Pancreas (tissue), 10 donors: ENCODE data around the gene EPM2AIP1. TPM values are rescaled to one million over a fixed set of nuclear protein-coding genes. Genes with fewer than 3 reads are reported as not detected.

Source experiments
- ATAC-seq, 4 donors: fragments of 200-7000 bp; cut with Tn5 transposase; one replicate each; pipeline versions ENCODE4 v1.8.0 to v1.9.1; 2020; ENCODE audit warnings: mild to moderate bottlenecking in 4 of 4, moderate library complexity in 4 of 4
- DNase-seq, 6 donors: peaks; one replicate each; pipeline ENCODE4 v3.0.0-alpha.2; 2020
- FAIRE-seq: peaks from 2 replicates; lab custom pipeline; 2012; peaks lifted over from hg19 to GRCh38; lab: Jason Lieb, UNC
- H3K27ac ChIP-seq, 4 donors: fragments of 200-600 bp; sonication (generic); 1 replicate in 3 of 4; 2 replicates in 1 of 4; pipeline versions ENCODE4 v1.5.0 to v1.8.0; 2020
- H3K27me3 ChIP-seq, 4 donors: fragments of 200-600 bp; one replicate each; pipeline ENCODE4 v1.8.0; 2021
- H3K36me3 ChIP-seq, 3 donors: fragments of 200-600 bp; sonication (generic) in 1 of 3; one replicate each; pipeline versions ENCODE4 v1.5.0 to v1.8.0; 2020 to 2021
- H3K4me1 ChIP-seq, 3 donors: fragments of 200-600 bp; one replicate each; pipeline ENCODE4 v1.8.0; 2021
- H3K4me3 ChIP-seq, 4 donors: fragments of 200-600 bp; sonication (generic) in 2 of 4; one replicate each; pipeline versions ENCODE4 v1.5.0 to v1.8.0; 2020 to 2021
- H3K9me3 ChIP-seq, 4 donors: fragments of 200-600 bp; one replicate each; pipeline ENCODE4 v1.8.0; 2021
- CTCF ChIP-seq, 4 donors: fragments of 200-600 bp; sonication (generic) in 3 of 4; IDR thresholded peaks; one replicate each; pipeline versions ENCODE4 v1.5.0 to v1.8.0; 2021; ENCODE audit warnings: antibody characterized with exemption in 4 of 4
- WGBS, 2 donors: extraction: QIAGEN DNeasy Blood & Tissue Kit; methylation state at CpG; one replicate each; pipeline ENCODE4 v1.1.7; 2013; 5-methylcytosine and 5-hydroxymethylcytosine counted together
- intact Hi-C, 3 donors: fragments of 100-400 bp; cut with DNase I; formaldehyde crosslinking; loops; one replicate each; pipeline versions ENCODE4 v1.11.1 to v1.14.2; 2022
- polyA plus RNA-seq, 2 donors: library from polyadenylated mRNA; stranded (reverse); fragments of 200-250 nt; gene quantifications; one replicate each; pipeline ENCODE4 v1.2.3, GENCODE V29; 2013
- total RNA-seq, 6 donors: library from RNA; stranded (reverse); fragmentation: NEBNext Ultra II Directional in 4 of 6; extraction: Animal tissue kit (Norgen Biotek cat#: 25700) in 4 of 6; gene quantifications; one replicate each; pipeline versions ENCODE4 v1.2.1 to v1.2.4, GENCODE V29; 2021 to 2023
- donor health status: healthy with polysubstance abuse.
- donor health status: DM: no; HTN: no; CAD: no; lungs with moderate emphysema.
- donor health status: DM: no; HTN: no; CAD: no.
- donor health status: control.
- donor health status: control.
- donor health status: Bipolar disorder and iron deficiency.
- donor health status: DM: yes; HTN: yes; CAD: no.
- donor health status: DM: no; HTN: no; CAD: no.
- donor health status: DM: no; HTN: no; CAD: no.
- donor health status: DM: yes; HTN: yes; CAD: no.

Gene EPM2AIP1
- total and polyA plus RNA-seq, 8 donors: 2.9 to 8.7 (median 6.2) TPM

- H3K4me1 ChIP-seq: no peaks in the 10 kb centered on the region
- DNase-seq (no peak), FAIRE-seq (no peak), ATAC-seq (peak in 1 of 4 donors; percentile 33)
- intact Hi-C loops: loop anchor here in 1 of 3 donors (10.0 kb wide), 1 partner anchor 190 kb away; no protein-coding TSS in a partner anchor
- H3K4me3 ChIP-seq: no peak overlapping the region
- no peaks in the 10 kb centered on the region for H3K9me3 ChIP-seq
- H3K27me3 ChIP-seq: no peaks in the 10 kb centered on the region
- no peak for TF ChIP-seq CTCF (IDR thresholded peaks at IDR 0.05)
- H3K36me3 ChIP-seq: peaks cover 9 to 35% (median 21%) of the 10 kb centered on the region in 3 donors
- 98 to 100% methylated on average over 3 of the region's 3 CpGs for WGBS, 2 donors
- H3K27ac ChIP-seq: peak overlapping the region in 1 of 4 donors; percentile 3
Observed at GRCh38 chr3:37024820-37025405, 32.0 kb upstream of the EPM2AIP1 start.

GRCh38 chr3:37024092-37024491 is 31.2 kb upstream of the EPM2AIP1 start:
- no peak overlapping the region for H3K27ac ChIP-seq
- intact Hi-C loops: loop anchor here in 1 of 3 donors (10.0 kb wide), 1 partner anchor 191 kb away; no protein-coding TSS in a partner anchor
- peaks cover 9 to 39% (median 15%) of the 10 kb centered on the region in 3 donors for H3K36me3 ChIP-seq
- H3K27me3 ChIP-seq: no peaks in the 10 kb centered on the region
- DNase-seq (no peak), ATAC-seq (peak in 1 of 4 donors; percentile 38), FAIRE-seq (no peak)
- WGBS, 2 donors: 70 to 79% methylated on average over 2 of the region's 2 CpGs
- no peaks in the 10 kb centered on the region for H3K9me3 ChIP-seq
- H3K4me3 ChIP-seq: no peak overlapping the region
- no peaks in the 10 kb centered on the region for H3K4me1 ChIP-seq
- TF ChIP-seq CTCF (IDR thresholded peaks at IDR 0.05): no peak

- intact Hi-C loops: no loop called here
- WGBS, 2 donors: 98 to 99% methylated on average over 3 of the region's 3 CpGs
- peaks cover 9 to 35% (median 15%) of the 10 kb centered on the region in 3 donors for H3K36me3 ChIP-seq
- H3K9me3 ChIP-seq: no peaks in the 10 kb centered on the region
- DNase-seq: no peak
- H3K27me3 ChIP-seq: no peaks in the 10 kb centered on the region
- ATAC-seq: no peak
- no peak for TF ChIP-seq CTCF (IDR thresholded peaks at IDR 0.05)
- no peaks in the 10 kb centered on the region for H3K4me1 ChIP-seq
- no peak overlapping the region for H3K4me3 ChIP-seq
- no peak for FAIRE-seq
- H3K27ac ChIP-seq: no peak overlapping the region
Observed at GRCh38 chr3:37017683-37018082, 24.8 kb upstream of the EPM2AIP1 start.

GRCh38 chr3:37016903-37017302 is 24.0 kb upstream of the EPM2AIP1 start:
- TF ChIP-seq CTCF (IDR thresholded peaks at IDR 0.05): no peak
- WGBS, 2 donors: 95 to 96% methylated on average over 8 of the region's 8 CpGs
- no peaks in the 10 kb centered on the region for H3K27me3 ChIP-seq
- H3K4me3 ChIP-seq: no peak overlapping the region
- no peak overlapping the region for H3K27ac ChIP-seq
- FAIRE-seq (no peak), DNase-seq (no peak), ATAC-seq (no peak)
- peaks cover 8 to 41% (median 16%) of the 10 kb centered on the region in 3 donors for H3K36me3 ChIP-seq
- H3K4me1 ChIP-seq: no peaks in the 10 kb centered on the region
- no peaks in the 10 kb centered on the region for H3K9me3 ChIP-seq
- intact Hi-C loops: no loop called here

GRCh38 chr3:37015642-37016041 is 22.7 kb upstream of the EPM2AIP1 start:
- WGBS, 2 donors: 91 to 94% methylated on average over 5 of the region's 5 CpGs
- ATAC-seq: no peak
- Histone ChIP-seq H3K4me3 (no peak overlapping the region), H3K4me1 (no peaks in the 10 kb centered on the region), H3K36me3 (peaks cover 4 to 30% (median 21%) of the 10 kb centered on the region in 3 donors), H3K9me3 (no peaks in the 10 kb centered on the region), H3K27me3 (no peaks in the 10 kb centered on the region), H3K27ac (no peak overlapping the region)
- no peak for DNase-seq
- FAIRE-seq: no peak
- intact Hi-C loops: no loop called here
- no peak for TF ChIP-seq CTCF (IDR thresholded peaks at IDR 0.05)
